Lower leg skin (tissue), 4 donors: Measurements from ENCODE around the gene GOLGA6D. TPM values are rescaled to one million over a fixed set of nuclear protein-coding genes. Genes with fewer than 3 reads are reported as not detected.
"Not testable (repeated sequence)": the region's sequence is repeated elsewhere in the genome, so short reads cannot be mapped to it uniquely, and the experiment has no call there.

ENCODE experiments used
- DNase-seq, 2 donors: peaks; one replicate each; pipeline ENCODE4 v3.0.0-alpha.2; 2019; ENCODE audit warnings: low spot score in 2 of 2
- H3K4me3 ChIP-seq: fragments of 200-600 bp; sonication (generic); 2 replicates; pipeline ENCODE4 v1.5.1; 2017; ENCODE audit warnings: mild to moderate bottlenecking, low read depth; ENCODE audit not compliant: poor library complexity, severe bottlenecking
- POLR2A ChIP-seq, 2 donors: fragments of 450-650 bp; IDR thresholded peaks; one replicate each; pipeline ENCODE4 v1.6.1; 2016 to 2017; ENCODE audit warnings: antibody characterized with exemption in 2 of 2, mild to moderate bottlenecking in 1 of 2, moderate library complexity in 1 of 2
- WGBS, 2 donors: methylation state at CpG; one replicate each; pipeline ENCODE4 v1.1.5; 2018; 5-methylcytosine and 5-hydroxymethylcytosine counted together
- intact Hi-C: fragments of 100-400 bp; cut with DNase I; formaldehyde crosslinking; loops from one replicate; pipeline ENCODE4 v1.15.0; 2023; ENCODE audit warnings: low total_unique reads
- total RNA-seq, 4 donors: library from RNA; depleted of rRNA; stranded (reverse); fragments of >200 nt; gene quantifications; one replicate each; pipeline ENCODE4 v1.1.0, GENCODE V29; 2016
- TF ChIP-seq, protein P1 (sequence below), 3 donors: fragments of 450-650 bp; IDR thresholded peaks; one replicate each; pipeline ENCODE4 v1.5.1; 2016; ENCODE audit warnings: antibody characterized with exemption in 3 of 3, mild to moderate bottlenecking in 3 of 3, moderate library complexity in 2 of 3

The GOLGA6D gene
- total RNA-seq, 4 donors from 2014 or later, result 0.08 to 1.3 TPM; not detected in 2

- intact Hi-C loops, result loop anchor here (10.0 kb wide), 1 partner anchor 950 kb away; no protein-coding TSS in a partner anchor
- peak; percentile 62 to 93 for DNase-seq
- not testable (repeated sequence) for H3K4me3 ChIP-seq
- 65 to 70% methylated on average over 5 of the region's 5 CpGs for WGBS, 2 donors
- TF ChIP-seq, protein P1, sequence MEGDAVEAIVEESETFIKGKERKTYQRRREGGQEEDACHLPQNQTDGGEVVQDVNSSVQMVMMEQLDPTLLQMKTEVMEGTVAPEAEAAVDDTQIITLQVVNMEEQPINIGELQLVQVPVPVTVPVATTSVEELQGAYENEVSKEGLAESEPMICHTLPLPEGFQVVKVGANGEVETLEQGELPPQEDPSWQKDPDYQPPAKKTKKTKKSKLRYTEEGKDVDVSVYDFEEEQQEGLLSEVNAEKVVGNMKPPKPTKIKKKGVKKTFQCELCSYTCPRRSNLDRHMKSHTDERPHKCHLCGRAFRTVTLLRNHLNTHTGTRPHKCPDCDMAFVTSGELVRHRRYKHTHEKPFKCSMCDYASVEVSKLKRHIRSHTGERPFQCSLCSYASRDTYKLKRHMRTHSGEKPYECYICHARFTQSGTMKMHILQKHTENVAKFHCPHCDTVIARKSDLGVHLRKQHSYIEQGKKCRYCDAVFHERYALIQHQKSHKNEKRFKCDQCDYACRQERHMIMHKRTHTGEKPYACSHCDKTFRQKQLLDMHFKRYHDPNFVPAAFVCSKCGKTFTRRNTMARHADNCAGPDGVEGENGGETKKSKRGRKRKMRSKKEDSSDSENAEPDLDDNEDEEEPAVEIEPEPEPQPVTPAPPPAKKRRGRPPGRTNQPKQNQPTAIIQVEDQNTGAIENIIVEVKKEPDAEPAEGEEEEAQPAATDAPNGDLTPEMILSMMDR (IDR thresholded peaks at IDR 0.05), result peak in 1 of 3 donors; percentile 43
These were observed 8.0 kb upstream of the GOLGA6D start for GRCh38 chr15:75274509-75275107.

DNA sequence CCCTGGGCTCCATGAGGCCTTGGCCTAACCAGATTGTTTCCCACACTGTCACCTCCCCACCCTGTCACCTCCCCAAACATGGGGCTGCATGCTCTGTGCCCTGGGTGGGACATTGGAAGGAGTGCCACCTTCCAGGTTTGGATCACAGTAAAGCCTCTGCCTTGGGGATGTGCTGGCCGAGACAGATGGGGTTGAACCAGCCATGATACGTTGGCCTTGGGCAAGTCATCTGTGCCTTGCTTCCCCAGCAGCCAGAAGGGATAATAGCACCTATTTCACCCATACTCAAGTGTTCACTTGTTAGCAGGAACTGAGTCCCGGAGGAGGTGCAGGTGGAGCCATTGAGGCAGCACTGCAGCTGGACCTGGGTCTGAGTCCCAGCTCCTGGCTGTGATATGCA lies 7.0 kb upstream of the GOLGA6D start:
- intact Hi-C loops, result loop anchor here (10.0 kb wide), 1 partner anchor 951 kb away; no protein-coding TSS in a partner anchor
- not testable (repeated sequence) for H3K4me3 ChIP-seq
- DNase-seq, result peak in 1 of 2 donors; percentile 76
- WGBS, 2 donors, result 76% methylated on average over 3 of the region's 3 CpGs

- H3K4me3 ChIP-seq, result not testable (repeated sequence)
- peak in 1 of 2 donors; percentile 43 for DNase-seq
- 50% methylated on average over 1 of the region's 1 CpG; no CpG with 5 or more reads in 1 of the 2 donors for WGBS, 2 donors
- intact Hi-C loops, result loop anchor here (10.0 kb wide), 1 partner anchor 954 kb away; no protein-coding TSS in a partner anchor
These were observed 4.1 kb upstream of the GOLGA6D start for GRCh38 chr15:75278497-75278896.

- intact Hi-C loops, H3K4me3 ChIP-seq, DNase-seq: not testable (repeated sequence)
- no CpG with 5 or more reads among the region's 3 CpGs for WGBS, 2 donors
These were observed 1.5 kb downstream of the GOLGA6D start for GRCh38 chr15:75284152-75284551.

- peak in 1 of 2 donors; percentile 50 for DNase-seq
- H3K4me3 ChIP-seq, intact Hi-C loops: not testable (repeated sequence)
- no CpG with 5 or more reads among the region's 18 CpGs for WGBS, 2 donors
These were observed 11.0 kb downstream of the GOLGA6D start for GRCh38 chr15:75293660-75294059.

GRCh38 chr15:75298541-75299310 lies 16.1 kb downstream of the GOLGA6D start:
- intact Hi-C loops, DNase-seq, H3K4me3 ChIP-seq: not testable (repeated sequence)
- 72 to 77% methylated on average over 5 to 6 of the region's 13 CpGs for WGBS, 2 donors

- H3K4me3 ChIP-seq, intact Hi-C loops: not testable (repeated sequence)
- 0 to 23% methylated on average over 4 to 6 of the region's 6 CpGs for WGBS, 2 donors
- peak in 1 of 2 donors; percentile 89 for DNase-seq
These were observed 16.7 kb downstream of the GOLGA6D start for GRCh38 chr15:75299311-75299688.

- intact Hi-C loops, DNase-seq, H3K4me3 ChIP-seq: not testable (repeated sequence)
- WGBS, 2 donors, result 65 to 73% methylated on average over 6 of the region's 6 CpGs
These were observed 17.4 kb downstream of the GOLGA6D start for GRCh38 chr15:75300026-75300425.

- WGBS, 2 donors, result 95 to 98% methylated on average over 9 of the region's 9 CpGs
- intact Hi-C loops, result no loop called here
- no peak for DNase-seq
- H3K4me3 ChIP-seq, result no peak overlapping the region
- TF ChIP-seq, protein P1 (IDR thresholded peaks at IDR 0.05), result no peak
- TF ChIP-seq POLR2A (IDR thresholded peaks at IDR 0.05), result no peak
These were observed 19.7 kb downstream of the GOLGA6D start for GRCh38 chr15:75302318-75302717.

DNA sequence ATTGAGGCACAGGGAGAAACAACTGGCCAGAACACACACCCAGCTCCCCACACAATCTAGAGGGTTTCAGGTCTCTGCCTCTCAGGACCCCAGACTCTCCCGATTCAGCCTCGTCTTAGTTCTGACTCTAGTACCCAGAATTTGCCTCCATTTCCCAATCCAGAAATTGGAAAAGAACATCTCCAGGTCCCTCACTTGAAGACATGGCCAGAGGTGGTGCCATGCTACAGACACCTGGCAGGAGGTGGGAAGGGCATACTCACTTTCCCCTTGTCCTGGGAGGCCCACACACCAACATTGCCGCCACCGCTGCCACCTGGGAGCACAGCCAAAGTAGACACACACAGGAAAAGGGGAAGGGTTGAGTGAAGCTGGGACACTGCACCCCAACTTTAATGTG lies 20.1 kb downstream of the GOLGA6D start:
- DNase-seq, H3K4me3 ChIP-seq, intact Hi-C loops: not testable (repeated sequence)
- WGBS, 2 donors, result 86 to 95% methylated on average over 4 of the region's 4 CpGs
